Fibroblast of skin of right quadriceps (primary cell): ENCODE results near the gene ADAM10.

ENCODE experiments used
- DNase-seq: peaks from one replicate; pipeline ENCODE4 v3.0.0-alpha.2; 2013

ADAM10 gene

DNA sequence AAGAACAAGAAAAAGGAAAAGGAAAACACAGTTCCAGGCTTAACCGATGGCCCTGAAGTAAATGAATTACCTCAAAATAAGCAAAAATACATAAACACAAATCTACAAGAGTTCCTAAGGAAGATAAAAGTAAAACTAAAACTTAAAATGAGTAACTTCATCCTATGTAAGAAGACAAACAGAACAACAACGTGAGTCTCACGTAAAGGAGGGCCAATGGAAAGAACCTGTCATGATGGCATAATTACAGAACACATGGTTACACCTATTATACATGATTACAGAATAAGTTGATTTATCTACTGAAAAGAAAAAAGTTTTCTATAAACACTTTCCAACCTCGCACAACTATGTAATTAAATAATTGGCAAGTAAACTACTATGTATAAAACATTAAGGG is 42.1 kb downstream of the ADAM10 start:
- DNase-seq = no peak

DNA sequence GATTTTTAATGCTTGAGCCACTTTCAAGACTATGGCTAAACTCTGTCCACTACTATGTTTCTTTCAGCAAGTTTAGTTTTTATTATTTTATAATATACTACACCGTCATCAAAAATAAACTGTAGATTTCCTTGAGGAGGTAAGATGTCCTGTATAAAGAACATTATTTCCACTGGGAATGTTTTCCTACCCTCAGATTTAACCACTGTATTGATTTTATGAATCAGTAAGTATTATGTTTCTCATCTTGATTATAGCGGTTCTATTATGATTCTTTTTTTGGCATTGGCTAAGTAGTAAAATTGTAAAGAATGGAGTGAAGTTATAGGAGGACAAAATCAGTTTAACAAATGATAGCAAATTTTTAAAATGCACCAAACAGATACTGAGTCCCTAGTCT is 44.4 kb downstream of the ADAM10 start:
- DNase-seq = no peak

DNA sequence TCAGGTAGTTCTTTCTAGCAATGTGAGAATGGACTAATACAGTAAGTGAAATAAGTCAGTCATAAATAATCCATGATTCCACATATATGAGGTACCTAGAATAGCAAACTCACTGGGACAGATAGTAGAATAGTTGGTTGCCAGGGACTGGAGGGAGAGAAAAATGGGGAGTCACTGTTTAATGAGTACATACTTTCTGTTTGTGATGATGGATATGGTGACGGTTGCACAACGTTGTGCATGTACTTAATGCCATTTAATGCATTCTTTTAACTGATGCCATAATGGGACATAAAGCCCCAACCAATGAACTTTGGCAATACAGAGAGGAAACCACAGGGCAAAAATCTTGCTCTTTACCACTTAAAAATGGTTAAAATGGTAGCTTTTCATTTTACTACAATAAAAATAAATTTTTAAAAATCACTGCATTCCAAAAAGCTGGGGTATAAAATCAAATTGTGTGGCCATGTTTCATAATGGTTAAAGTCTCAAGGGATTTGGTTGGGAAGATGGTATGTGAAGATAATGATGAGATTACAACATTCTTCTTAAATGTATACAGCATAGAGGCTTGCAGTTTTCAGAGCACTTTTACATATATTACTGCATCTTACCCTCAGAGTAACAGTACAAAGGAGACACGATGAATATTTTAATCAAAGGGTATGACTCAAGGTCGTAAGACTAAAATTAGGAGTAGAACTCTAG is 45.2 kb downstream of the ADAM10 start:
- peak; percentile 91 for DNase-seq

DNA sequence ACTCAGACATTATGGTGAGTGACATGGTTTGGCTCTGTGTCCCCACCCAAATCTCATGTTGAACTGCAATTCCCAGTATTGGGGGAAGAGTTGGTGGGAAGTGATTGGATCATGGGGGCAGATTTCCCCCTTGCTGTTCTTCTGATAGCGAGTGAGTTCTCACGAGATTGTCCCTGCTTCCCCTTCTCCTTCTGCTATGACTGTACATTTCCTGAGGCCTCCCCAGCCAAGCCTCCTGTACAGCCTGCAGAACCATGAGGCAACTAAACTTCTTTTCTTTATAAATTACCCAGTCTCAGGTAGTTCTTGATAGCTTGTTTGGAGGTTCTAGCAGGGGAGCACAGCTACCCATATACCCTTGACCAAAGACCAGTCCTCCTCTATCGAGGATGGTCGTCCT is 45.9 kb downstream of the ADAM10 start:
- no peak for DNase-seq

DNA sequence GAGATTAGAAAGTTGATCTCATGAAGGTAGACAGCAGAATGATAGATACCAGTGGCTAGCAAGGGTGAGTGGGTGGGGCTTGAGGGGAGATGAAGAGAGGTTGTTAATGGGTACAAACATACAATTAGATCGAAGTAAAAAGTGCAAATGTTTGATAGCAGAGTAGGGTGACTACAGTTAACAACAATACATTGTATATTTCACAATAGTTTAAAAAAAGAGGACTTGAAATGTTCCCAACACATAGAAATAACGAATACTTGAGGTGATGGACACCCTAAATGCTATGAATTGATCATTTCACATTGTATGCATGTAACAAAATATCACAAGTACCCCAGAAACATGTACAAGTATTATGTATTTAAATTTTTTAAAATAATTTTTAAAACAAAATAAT is 47.3 kb downstream of the ADAM10 start:
- no peak for DNase-seq

DNA sequence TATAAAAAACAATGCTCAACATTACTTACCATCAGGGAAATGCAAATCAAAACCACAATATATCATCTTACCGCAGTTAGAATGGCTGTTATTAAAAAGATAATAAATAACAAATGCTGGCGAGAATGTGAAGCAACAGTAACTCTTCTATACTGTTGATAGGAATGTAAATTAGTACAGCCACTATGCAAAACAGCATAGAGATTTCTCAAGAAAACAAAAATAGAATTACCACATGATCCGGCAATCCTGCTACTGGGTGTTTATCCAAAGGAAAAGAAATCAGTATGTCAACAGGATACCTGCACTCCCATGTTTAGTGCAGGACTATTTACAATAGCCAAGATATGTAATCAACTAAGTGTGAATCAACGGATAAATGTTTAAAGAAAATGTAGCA is 48.1 kb downstream of the ADAM10 start:
- peak; percentile 70 for DNase-seq

DNA sequence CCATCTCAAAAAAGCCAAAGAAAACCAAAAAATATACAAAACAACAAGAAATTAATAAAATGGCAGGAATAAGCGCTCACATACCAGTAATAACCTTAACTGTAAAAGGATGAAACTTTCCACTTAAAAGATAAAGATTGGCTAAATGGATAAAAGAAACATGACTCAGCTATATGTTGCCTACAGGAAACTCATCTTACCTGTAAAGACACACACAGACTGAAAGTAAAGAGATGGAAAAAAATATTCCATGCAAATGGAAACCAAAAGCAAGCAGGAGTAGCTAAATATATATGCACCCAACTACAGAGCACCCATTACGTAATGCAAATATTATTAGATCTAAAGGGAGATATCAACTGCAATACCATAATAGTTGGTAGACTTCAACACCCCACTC is 49.7 kb downstream of the ADAM10 start:
- DNase-seq = no peak

DNA sequence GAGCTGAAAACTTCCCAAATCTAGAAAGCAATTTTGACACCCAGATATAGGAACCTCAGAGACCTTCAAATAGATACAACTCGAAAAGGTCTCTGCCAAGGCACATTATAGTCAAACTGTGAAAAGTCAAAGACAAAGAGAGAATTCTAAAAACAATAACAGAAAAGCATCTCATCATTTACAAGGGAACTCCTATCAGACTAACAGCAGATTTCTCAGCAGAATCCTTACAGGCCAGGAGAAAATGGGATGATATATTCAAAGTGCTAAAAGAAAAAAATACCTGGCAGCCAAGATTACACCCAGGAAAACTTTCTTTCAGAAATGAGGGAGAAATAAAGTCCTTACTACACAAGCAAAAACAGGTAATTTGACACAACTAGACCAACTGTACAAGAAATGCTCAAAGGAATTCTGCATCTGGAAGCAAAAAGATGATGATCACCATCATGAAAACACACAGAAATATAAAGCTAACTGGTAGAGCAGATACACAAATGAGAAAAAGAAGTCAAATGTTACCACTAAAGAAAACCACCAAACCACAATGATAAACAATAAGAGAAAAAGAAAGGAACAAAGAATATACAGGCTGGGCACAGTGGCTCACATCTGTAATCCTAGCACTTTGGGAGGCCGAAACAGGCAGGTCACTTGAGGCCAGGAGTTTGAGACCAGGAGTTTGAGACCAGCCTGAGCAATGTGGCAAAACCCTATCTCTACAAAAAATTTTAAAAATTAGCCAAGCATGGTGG is 50.4 kb downstream of the ADAM10 start:
- DNase-seq = no peak

DNA sequence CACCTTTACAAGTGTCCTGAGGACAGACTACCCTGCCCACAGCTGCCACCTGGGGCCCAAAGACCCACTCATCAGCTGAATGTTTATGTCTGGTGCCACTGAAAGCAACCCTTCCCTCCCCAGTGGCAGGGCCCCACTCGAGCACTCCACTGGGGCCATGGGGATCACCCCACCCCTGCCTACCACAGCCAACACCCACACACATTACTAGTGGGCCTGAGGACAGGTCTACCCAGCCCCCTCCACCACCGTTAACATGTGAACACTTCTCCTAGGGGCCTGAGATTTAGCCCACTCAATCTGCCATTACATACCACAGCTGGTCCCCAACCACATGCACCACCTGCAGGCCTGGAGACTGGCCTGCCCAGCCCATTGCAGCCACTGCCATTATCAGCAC is 52.3 kb downstream of the ADAM10 start:
- DNase-seq = no peak

DNA sequence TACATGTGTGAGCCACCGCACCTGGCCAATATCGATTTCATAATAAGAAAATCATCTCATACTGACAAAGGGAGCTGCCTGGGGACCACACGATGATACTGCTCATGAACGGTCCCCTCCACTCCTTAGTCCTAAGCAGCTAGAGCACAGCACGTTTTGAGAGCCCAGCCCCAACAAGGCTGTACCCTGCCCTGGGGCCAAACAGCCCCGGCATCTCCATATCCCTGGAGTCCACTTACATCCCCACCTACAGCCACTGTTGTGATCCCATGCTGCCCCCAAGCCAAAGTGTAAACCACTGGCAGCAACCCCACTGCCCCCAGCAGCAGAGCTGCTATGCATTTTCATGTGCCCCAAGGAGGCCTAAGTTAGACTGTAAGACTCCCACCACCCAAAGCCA is 52.8 kb downstream of the ADAM10 start:
- no peak for DNase-seq

DNA sequence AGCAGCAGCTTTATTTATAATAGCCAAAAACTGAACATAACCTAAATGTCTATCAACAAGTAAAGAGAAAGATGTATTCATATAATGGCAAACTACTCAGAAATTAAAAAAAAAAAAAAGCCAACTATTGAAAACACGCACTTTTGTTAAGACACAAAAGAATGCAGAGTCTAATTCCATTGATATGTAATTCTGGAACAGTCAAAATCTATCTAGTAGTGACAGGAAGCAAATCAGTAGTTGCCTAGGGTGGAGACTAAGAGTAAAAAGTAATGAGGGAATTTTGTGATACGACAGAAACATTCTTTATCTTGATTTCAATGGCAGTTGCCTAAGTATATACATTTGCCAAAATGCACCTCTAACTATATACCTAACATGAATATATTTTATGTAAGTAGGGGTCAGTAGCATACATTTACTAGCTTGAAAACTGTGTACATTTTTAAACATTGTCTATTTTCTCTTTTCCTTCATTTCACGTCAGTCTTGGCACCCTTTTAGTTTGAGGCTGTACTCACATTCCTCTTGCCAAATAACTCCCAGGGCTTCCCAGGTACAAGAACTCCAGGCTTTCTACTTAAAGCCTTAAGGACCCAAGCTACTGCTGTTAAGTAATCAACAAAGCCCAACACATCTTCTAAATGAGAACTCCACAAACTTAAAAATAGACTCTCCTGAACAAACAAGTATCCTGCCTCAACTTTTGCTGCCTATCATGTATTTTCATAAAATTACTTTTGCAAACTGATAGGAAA is 54.7 kb downstream of the ADAM10 start:
- no peak for DNase-seq

DNA sequence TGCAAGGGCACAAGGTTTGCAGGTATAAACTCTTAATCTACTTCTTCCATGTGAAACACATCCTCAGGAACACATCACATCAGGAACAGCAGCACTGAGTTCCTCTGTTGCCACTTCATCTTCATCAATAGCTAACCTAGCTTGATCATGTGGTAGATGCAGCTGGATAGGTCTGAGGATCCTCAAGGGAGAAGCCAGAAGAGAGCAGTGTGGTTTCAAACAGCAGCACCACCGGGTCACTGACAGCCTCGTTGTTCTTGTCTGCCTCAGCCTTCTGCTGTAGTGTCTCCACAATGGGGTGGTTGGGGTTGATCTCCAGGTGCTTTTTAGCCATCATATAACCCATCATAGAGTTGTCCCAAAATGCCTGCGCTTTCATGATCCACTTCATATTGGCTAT is 58.8 kb downstream of the ADAM10 start:
- DNase-seq = no peak

DNA sequence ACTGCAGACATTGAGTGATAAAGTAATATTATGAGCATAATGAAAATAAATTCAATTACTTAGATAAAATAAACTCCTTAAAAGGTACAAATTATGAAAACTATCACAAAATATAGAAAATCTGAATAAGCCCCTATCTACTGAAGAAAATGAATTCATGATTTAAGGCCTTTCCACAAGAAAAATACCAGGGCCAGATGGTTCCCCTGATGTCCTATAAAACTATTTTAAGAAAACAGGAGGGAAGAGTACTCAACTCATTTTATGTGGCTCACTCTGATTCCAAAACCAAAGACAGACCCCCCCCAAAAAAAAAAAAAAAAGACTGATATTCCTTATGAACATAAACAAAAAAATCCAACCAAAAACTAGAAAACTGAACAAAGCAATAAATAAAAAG is 59.9 kb downstream of the ADAM10 start:
- no peak for DNase-seq

DNA sequence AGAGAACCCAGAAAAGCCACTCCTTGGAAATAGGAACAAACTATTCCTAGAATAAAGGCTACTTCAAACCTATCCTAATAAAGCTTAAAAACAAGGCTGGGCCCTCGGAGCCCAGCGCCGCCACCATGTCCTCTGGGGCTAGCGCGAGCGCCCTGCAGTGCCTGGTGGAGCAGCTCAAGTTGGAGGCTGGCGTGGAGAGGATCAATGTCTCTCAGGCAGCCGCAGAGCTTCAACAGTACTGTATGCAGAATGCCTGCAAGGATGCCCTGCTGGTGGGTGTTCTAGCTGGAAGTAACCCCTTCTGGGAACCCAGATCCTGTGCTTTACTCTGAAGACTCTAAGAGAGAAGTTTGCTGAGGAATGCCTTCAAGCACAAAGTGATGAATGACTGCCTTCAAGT is 63.2 kb downstream of the ADAM10 start:
- DNase-seq = no peak

DNA sequence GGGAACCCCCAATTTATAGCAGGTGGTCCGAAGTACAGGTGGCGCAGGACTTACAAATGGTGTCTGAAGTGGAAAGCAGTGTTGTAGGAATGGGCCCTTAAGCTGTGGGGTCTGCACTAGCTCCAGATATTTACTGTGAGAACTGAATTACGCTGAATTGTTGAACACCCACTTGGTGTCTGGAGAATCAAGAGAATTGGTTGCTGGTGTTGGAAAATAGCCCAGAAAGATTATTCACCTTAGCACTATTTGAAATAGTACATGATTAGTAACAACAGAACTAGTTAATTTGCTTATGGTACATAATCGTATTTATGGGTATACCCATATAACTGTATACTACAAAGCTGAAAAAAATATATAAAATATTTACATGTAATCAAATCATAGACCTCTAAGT is 64.8 kb downstream of the ADAM10 start:
- peak; percentile 9 for DNase-seq

DNA sequence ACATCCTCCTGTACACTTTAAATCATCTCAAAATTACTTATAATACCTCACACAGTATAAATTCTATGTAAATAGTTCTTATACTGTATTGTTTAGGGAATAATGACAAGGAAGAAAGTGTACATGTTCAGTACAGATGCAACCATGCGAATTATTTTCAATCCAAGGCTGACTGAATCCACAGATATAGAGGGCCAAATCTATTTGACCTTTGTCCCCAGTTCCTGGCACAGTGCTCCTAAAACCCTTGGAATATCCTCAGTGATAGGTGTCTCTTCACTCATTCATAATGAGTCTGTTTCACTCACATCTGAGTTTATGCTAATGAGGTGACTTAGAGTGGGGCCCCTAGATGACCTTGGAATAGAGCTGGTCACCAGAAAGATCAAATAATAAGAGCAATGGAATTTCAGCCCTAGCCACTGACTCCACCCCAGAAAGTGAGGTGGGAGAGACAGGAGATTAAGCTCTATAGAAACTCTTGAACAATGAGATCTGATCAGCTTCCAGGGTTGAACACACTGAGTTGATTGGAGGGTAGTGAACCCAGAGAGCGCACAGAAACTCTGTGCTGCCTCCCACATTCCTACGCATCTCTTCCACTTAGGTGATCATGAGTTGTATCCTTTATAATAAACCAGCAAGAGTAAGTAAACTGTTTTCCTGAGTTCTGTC is 65.3 kb downstream of the ADAM10 start:
- no peak for DNase-seq

DNA sequence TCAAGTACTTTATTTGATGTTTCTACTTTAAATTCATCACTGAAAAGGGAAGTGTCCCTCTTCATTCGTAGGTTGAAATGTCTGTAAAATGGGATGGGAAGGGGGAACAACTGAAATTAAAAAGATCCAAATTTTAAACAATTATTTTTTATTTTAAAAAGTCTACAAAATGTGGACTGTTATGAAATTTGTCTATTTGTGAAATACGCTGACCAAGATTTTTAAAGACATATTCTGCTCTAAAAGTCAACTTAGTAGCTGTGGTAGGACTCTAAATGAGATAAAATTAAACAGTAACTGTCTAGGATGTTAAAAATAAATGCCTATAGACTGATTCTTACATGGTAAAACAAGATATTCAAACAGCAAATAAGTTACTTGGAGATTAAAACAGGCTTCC is 67.3 kb downstream of the ADAM10 start:
- DNase-seq = no peak

DNA sequence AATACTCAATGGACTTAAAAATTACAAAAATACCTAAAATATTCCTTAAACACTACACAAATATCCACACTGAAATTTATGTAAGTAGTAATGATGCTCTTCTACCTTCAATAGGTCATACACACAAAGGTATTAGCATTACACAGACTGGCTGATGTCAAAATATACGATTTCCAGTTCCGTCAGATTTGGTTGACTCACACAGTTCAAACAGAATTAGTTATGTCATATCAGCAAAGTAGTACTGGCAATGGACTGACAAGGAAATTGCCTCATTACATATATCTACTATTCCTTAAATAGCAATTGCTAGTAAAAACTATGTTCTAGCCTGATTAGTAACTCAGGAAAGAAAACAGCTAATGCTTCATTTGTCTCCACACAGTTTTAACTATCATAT is 70.8 kb downstream of the ADAM10 start:
- no peak for DNase-seq

DNA sequence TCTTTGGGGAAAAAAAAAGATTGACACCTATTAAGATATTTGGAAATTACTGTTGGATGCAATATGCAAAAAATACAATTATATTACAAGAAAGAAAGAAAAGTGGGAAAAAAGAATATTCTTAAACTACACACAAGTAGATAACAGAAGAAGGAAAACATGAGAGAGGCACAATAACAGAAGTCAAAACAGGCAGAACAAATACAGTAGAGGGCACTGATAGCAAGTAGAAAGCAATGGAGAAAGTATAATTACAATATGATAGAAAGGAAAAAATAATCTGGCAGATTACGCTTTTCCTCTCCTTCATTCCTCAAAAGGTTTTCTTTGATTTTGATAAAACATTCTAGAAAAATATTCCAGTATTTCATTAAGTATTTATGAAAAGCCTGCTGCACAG is 72.1 kb downstream of the ADAM10 start:
- DNase-seq = no peak

DNA sequence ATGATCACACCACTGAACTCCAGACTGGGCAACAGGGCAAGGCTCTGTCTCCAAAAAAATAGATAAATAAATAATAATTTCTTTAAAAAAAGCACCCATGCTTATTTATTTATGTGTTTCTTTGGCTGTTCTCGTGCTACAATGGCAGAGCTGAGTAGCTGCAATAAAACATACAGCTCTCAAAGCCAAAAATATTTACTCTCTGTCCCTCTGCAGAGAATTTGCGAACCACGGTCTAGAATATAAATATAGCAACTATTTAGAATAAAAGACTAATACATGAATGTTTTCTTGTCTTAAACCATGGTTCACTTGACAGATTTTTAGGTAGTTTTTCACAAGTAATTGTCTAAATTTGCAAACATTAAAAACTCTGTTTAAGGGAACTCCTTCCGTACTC is 72.7 kb downstream of the ADAM10 start:
- DNase-seq = no peak

DNA sequence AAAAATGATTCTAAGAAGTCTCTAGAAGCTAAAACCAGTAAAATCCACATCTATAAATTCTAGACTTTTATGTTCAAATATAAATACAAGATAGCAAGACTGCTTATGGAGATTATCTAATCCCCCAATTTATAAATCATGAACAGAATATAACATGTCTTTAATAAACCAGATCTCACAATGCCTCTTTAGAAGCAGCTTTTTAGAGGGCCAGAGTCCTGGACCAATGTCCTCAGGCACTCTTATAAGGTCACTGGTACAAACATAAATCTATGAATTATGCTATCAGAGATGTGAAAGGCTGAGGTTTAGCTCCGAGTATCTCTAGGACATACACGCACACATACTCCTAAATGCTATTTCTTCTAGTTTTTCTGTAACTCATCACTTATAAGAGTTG is 78.3 kb downstream of the ADAM10 start:
- no peak for DNase-seq

DNA sequence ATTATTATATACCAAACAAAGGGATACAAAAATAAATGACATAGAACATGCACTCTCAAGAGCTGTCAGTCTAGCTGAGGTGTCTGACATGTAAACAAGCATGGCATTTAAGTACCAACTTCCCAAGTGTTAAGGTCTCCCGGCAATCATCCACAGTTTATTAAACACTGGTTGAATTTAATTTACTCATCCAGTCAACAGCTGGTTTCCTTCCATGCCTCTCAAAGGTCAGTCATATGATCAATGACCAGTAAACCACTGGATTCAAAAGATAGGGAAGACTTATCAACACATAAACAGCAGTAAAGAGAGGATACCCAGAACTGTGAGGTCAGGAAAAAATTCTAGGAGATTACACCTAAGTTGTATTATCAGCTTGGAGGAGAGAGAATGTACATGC is 80.4 kb downstream of the ADAM10 start:
- no peak for DNase-seq

DNA sequence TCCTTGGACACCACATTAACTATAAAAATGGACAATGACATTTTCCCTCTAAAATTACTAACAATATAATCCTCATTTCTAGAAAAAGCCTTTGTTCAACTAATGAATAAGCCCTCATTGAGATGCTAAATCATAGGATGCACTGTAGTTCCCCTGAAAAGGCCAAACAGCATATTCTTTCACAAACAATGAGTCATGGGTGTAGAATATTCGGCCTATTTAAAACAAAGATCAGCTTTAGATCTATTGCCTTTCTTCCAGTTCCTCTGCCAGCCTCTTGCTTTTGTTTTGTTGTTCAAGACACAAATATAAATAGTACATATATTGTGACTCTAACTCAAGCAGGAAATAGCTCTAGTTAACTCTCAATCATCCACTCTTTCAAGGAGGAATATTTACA is 82.5 kb downstream of the ADAM10 start:
- peak; percentile 7 for DNase-seq

DNA sequence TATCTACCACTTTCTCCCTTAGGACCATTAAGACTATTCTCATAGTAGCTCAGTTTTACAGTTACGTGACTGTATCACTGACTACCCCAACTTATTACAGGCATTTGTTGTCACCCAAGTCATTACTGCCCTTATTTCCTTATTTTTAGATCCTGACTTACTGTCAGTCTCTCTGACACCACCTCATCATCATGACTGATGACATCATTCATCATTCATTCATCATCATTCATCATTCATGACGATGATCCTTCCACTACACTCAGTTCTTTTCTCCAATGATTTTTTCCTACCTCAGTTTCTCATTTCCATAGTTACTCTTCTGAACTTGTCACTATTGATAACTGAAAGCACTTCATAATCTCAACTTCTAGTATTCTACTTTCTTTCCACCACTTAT is 83.8 kb downstream of the ADAM10 start:
- no peak for DNase-seq
